Upper lobe of right lung (tissue), 1 donor: Measurements from ENCODE around the gene AP3B1. TPM values are rescaled to one million over a fixed set of nuclear protein-coding genes. Genes with fewer than 3 reads are reported as not detected.
A peak's percentile ranks its signal among the peaks of the same experiment; 100 is the strongest.

Experiments
- ATAC-seq: fragments of 200-7000 bp; cut with Tn5 transposase; one replicate; pipeline ENCODE4 v1.9.1; 2020; ENCODE audit warnings: mild to moderate bottlenecking, moderate library complexity
- DNase-seq: peaks from one replicate; pipeline ENCODE4 v3.0.0-alpha.2; 2020
- H3K27ac ChIP-seq: fragments of 200-600 bp; one replicate; pipeline ENCODE4 v1.8.0; 2022
- H3K27me3 ChIP-seq: fragments of 200-600 bp; one replicate; pipeline ENCODE4 v1.8.0; 2022; ENCODE audit warnings: mild to moderate bottlenecking
- H3K36me3 ChIP-seq: fragments of 200-600 bp; one replicate; pipeline ENCODE4 v1.8.0; 2022
- H3K4me1 ChIP-seq: fragments of 200-600 bp; one replicate; pipeline ENCODE4 v1.8.0; 2022
- H3K4me3 ChIP-seq: fragments of 200-600 bp; one replicate; pipeline ENCODE4 v1.8.0; 2022; ENCODE audit warnings: mild to moderate bottlenecking
- H3K9me3 ChIP-seq: fragments of 200-600 bp; one replicate; pipeline ENCODE4 v1.8.0; 2022
- CTCF ChIP-seq: fragments of 200-600 bp; IDR thresholded peaks from one replicate; pipeline ENCODE4 v1.8.0; 2022; ENCODE audit warnings: antibody characterized with exemption
- intact Hi-C: fragments of 100-400 bp; cut with DNase I; formaldehyde crosslinking; loops from one replicate; pipeline ENCODE4 v1.11.0; 2022
- total RNA-seq: library from RNA; stranded (reverse); fragmentation: NEBNext Ultra II Directional; extraction: Animal tissue kit (Norgen Biotek cat#: 25700); gene quantifications from one replicate; pipeline ENCODE4 v1.2.1, GENCODE V29; 2021
- donor health status: DM: no; HTN: yes; CAD: no; lungs with severe emphysema.

AP3B1 gene
- total RNA-seq, 1 donor from 2014 or later, result 32.9 TPM

GRCh38 chr5:78126536-78126935 is 168.0 kb downstream of the AP3B1 start:
- no peaks in the 10 kb centered on the region for H3K9me3 ChIP-seq
- DNase-seq (no peak), ATAC-seq (no peak)
- no peaks in the 10 kb centered on the region for H3K27me3 ChIP-seq
- peaks cover 3% of the 10 kb centered on the region for H3K36me3 ChIP-seq
- intact Hi-C loops, result no loop called here
- H3K4me1 ChIP-seq, result no peaks in the 10 kb centered on the region
- TF ChIP-seq CTCF, result no peak
- no peak overlapping the region for H3K27ac ChIP-seq
- no peak overlapping the region for H3K4me3 ChIP-seq

- Histone ChIP-seq H3K27me3 (no peaks in the 10 kb centered on the region), H3K9me3 (no peaks in the 10 kb centered on the region), H3K4me1 (no peaks in the 10 kb centered on the region), H3K36me3 (peaks cover 30% of the 10 kb centered on the region), H3K27ac (no peak overlapping the region), H3K4me3 (no peak overlapping the region)
- TF ChIP-seq CTCF, result no peak
- ATAC-seq, result no peak
- no peak for DNase-seq
- intact Hi-C loops, result no loop called here
Observed at GRCh38 chr5:78116167-78116566, 178.3 kb downstream of the AP3B1 start.

DNA sequence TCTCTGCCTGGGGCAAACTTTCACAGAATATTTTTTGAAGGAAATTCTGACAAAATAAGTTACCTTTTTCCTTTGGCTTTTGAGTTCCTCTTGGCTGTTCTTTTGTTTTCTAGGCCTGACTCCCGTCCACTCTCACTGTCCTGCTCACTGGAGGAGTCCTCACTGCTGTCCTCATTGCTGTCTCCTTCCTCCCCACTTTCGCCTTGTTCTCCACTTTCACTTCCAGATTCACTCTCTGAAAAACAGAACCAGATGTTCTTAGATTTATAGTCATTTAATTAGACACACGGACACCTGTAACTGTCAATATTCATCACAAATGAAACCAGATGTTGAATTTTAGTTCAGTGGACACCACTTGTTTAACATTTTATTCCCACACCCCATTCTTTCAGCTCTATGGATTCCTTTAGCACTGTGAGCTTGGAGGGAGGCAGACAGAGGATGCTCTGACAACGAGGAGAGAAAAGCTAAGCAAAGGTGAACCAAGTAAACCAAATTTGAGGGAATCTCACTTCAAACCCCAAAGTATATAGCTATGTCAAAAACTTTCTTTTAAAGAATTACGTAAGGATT is 180.7 kb downstream of the AP3B1 start:
- no peak overlapping the region for H3K4me3 ChIP-seq
- DNase-seq, result no peak
- no peaks in the 10 kb centered on the region for H3K4me1 ChIP-seq
- H3K27ac ChIP-seq, result no peak overlapping the region
- TF ChIP-seq CTCF, result no peak
- peak; percentile 69 for ATAC-seq
- H3K27me3 ChIP-seq, result no peaks in the 10 kb centered on the region
- peaks cover 38% of the 10 kb centered on the region for H3K36me3 ChIP-seq
- intact Hi-C loops, result no loop called here
- H3K9me3 ChIP-seq, result no peaks in the 10 kb centered on the region

- no peak overlapping the region for H3K27ac ChIP-seq
- ATAC-seq (no peak), DNase-seq (no peak)
- intact Hi-C loops, result no loop called here
- no peaks in the 10 kb centered on the region for H3K4me1 ChIP-seq
- H3K27me3 ChIP-seq, result no peaks in the 10 kb centered on the region
- no peak for TF ChIP-seq CTCF
- no peaks in the 10 kb centered on the region for H3K9me3 ChIP-seq
- no peak overlapping the region for H3K4me3 ChIP-seq
- peaks cover 38% of the 10 kb centered on the region for H3K36me3 ChIP-seq
Observed at GRCh38 chr5:78112931-78113330, 181.6 kb downstream of the AP3B1 start.

- Histone ChIP-seq H3K36me3 (peaks cover 31% of the 10 kb centered on the region), H3K4me1 (no peaks in the 10 kb centered on the region), H3K27ac (no peak overlapping the region), H3K4me3 (no peak overlapping the region), H3K9me3 (no peaks in the 10 kb centered on the region), H3K27me3 (no peaks in the 10 kb centered on the region)
- DNase-seq (no peak), ATAC-seq (no peak)
- TF ChIP-seq CTCF, result no peak
- intact Hi-C loops, result no loop called here
Observed at GRCh38 chr5:78109891-78110324, 184.6 kb downstream of the AP3B1 start.

GRCh38 chr5:78108564-78108963 is 185.9 kb downstream of the AP3B1 start:
- Histone ChIP-seq H3K27me3 (no peaks in the 10 kb centered on the region), H3K9me3 (no peaks in the 10 kb centered on the region), H3K27ac (no peak overlapping the region), H3K4me3 (no peak overlapping the region), H3K4me1 (no peaks in the 10 kb centered on the region), H3K36me3 (peaks cover 17% of the 10 kb centered on the region)
- no peak for ATAC-seq
- intact Hi-C loops, result no loop called here
- TF ChIP-seq CTCF, result no peak
- no peak for DNase-seq
